ENCODE results near the gene TFF2.

TFF2 gene

DNA sequence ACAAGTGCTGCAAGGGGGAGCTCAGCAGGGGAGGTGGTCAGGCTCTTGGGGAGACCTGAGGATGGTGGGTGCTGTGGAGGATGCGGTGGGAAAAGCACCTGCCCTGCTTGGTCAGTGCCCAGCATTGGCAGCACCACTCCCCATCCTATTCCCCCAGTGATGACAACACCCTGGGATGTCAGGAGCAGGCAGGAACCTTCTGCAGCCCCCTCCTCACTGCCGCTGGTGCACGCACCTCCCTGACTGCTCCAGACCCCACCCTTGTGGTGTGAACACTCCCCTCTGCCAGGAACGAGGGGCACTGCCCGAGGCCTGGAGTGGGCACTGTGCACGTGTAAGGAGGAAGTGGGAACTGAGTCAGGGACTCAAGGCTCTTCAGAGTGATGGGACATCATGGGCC, 32.5 kb upstream of the TFF2 start:
- no peak for DNase-seq

DNA sequence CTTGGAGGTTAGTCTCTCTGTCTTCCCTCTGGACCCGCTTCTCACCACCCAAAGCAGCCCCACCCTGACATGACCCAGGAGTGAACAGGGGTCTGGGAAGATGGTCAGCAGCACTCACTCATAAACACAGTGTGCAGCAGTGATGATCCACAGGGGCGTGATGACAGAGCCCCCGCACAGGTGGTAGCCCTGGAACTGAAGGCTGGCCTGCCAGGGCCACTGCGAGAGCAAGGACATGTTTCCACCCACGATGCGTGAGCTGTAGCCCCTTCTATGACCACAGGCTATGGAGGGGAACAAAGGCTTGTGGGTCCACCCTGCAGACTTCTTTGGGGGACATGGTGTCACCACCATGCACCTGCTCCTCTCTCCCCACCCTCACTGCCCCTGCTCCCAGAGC, 32.1 kb upstream of the TFF2 start:
- no peak for DNase-seq

DNA sequence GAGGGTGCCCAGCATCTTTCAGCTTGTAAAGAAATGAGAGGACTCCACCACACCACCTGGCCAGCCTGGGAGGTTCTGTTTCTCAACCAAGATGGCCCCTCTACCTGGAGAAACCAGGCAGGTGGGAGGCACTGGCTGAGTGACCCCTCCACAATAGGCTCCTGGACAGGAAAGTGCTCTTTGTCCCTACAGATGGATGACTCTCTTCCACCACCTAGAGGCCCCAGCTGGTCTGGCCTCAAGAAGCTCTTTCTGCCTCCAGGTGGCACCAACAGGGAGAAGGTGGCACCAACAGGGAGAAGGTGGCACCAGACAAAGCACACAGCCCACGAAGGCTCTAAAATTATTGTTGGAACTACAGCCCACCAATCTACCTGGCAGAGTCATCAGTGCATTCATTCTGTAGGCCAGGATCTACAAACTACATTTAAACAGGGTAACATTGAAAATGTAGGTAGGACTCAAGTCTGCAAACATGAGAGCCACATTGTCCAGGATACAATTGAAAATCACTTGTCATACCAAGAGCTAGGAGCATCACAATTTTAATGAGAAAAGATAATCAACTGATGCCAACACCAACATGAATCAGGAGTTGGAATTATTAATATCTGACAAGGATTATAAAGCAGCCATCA, 30.7 kb upstream of the TFF2 start:
- DNase-seq: no peak

DNA sequence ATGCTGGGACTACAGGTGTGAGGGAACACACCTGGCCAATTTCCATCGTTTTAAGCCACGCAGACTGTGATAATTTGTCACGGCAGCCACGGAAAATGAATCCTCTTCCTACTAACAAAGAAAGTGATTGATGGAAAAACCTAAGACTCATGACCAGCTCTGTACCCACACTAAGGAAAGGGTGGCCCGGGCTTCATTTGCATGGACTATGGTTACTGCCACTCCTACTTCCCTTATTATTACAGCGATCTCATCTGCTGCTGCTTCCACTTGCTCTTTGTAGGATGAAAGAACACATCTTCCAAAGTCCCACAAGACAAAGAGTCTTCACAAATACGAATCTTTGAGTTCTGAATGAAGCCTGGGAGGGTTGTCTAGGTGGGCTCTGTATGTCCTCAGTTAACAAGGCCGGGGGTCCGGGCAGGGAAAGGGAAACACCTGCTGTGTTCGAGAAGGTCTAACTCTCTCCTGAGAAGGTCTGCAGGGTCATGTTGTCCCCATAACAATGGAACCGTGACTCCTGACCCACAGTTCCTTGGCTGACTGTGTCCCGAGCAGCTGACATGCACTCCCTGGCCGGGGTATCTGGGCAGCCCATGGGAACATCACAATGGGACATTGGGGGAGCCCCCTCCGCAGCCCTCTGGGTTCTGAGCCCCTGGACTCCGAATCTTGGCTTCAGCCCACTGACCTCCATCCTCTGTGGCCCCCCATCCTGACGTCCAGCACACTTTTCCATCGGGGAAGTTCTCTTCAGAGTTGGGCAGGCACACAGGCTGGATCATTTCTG, 28.8 kb upstream of the TFF2 start:
- no peak for DNase-seq

DNA sequence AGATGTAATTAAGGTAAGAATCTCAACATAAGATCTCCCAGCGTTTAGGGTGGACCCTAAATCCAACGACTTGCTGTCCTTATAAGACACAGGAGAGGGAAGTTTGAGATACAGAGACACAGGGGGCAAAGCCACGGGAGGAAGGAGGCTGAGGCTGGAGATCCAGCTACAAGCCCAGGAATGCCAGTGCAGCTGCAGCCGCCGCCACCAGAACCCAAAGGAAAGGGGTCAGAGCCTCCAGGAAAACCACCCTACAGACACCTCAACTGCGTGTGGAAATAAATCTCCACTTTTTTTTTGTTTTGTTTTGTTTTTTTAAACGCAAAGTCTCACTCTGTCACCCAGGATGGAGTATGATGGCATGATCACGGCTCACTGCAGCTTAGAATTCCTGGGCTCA, 27.6 kb upstream of the TFF2 start:
- no peak for DNase-seq

DNA sequence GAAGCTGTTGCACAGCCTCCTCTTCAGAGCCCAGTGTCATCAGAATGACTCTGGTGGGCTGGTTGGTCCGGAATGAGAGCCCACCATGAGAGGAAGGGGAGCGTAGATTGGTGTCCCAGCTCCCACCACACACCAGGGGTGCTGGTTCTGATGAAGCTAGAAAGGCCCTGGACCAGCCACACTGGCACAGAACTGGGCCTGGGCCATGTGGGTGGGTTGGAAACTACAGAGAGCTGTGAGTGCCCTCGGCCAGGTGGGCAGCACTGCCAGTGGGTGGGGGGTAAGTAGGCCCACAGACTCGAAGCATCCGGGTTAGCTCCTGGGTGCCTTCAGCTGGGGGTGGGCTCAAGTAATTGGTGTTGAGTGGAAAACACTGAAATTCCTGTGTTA, 27.2 kb upstream of the TFF2 start:
- DNase-seq: no peak

DNA sequence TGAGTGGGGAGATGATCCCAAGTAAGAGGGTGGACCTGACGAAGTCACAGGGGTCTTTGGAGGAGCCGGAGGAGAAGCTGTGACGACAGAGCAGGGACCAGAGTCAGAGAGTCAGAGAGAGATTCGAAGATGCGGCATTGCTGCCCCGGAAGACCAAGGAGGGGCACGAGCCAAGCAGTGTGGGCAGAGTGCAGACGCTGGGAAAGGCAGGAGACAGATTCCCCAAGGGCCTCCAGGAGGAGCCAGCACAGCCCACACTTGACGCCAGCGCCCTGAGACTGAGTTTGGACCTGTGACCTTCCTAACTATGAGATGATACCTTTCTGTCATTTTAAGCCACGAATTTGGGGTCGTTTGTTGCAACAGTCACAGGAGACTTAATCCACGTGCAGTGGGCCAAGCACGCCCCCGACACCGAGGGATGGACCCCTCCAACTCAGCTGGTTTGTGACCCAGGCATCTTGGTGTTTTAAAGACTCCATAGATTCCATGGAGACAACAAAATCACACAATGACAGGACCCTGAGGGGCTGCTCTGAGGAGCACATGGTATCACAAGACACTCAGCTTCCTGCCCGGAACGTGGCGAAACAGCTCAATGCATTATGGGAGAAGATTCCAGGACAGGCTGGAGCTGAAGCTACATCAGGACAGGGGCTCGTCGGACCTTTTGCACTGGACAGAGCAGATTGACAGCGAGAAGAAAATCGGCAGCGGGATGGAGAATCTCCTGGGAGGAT, 26.6 kb upstream of the TFF2 start:
- DNase-seq: no peak

DNA sequence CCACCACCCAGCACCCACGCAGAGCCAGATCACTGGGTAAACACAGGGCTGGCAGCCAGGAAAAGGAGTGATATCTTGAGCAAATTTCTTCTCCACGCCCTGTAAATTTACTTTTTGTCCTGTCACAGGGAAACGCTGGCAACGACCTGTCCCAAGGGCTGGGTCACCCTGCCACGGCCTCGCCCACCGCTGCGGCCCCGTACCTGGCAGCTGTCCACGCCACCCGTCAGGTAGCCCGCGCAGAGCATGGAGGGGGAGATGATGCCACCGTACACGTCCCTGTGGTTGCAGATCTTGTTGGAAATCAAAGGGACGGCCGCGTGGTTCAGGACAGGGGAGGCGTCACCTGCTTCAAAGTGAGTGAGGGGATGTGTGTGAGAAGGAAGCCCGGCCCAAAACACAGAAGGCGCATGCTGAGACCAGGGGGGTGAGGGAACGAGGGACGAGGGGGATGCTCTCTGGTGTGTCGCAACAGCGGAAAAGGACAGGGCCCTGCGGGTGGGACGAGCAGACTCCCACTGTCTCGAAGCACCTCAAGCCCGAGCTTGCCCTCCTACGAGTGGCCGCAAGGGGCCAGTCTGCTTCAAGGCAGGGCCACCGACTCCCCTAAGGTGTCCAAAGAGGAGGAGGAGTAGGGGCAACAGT, 25.7 kb upstream of the TFF2 start:
- no peak for DNase-seq

DNA sequence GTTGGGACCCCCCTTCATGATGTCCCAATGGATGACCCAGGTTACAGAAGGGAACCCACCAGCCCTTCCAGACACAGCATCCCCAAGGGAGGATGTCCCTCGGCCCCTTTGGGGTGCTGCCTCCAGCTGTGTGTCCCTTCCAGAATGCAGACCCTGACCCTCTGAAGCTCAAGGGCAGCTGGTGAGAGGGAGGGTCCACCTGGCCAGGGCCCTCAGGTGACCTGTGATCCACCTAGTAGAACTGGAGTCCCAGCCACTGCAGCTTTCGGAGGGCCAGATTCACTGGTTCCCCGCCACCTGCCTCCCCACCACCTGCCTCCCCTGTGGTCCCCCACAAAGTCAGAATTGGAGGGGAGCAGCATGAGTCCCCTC, 25.2 kb upstream of the TFF2 start:
- DNase-seq: no peak

DNA sequence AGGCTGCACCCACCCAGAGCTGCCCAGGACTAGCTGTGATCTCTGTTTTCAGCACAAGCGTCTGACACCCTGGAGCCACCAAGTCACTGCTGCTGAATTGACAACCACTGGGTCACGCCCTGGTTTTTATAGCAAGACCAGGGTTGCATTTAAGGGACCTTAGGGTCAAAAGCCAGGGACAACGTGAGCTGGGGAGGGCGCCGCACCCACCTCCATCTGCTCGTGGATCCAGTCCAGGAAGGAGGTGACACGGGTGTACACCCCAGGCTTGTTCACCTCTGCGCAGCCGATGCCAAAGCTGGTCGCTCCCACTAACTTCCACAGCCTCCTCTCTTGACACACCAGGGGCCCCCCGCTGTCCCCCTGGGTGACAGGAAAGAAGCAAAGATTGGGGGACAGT, 24.7 kb upstream of the TFF2 start:
- no peak for DNase-seq

DNA sequence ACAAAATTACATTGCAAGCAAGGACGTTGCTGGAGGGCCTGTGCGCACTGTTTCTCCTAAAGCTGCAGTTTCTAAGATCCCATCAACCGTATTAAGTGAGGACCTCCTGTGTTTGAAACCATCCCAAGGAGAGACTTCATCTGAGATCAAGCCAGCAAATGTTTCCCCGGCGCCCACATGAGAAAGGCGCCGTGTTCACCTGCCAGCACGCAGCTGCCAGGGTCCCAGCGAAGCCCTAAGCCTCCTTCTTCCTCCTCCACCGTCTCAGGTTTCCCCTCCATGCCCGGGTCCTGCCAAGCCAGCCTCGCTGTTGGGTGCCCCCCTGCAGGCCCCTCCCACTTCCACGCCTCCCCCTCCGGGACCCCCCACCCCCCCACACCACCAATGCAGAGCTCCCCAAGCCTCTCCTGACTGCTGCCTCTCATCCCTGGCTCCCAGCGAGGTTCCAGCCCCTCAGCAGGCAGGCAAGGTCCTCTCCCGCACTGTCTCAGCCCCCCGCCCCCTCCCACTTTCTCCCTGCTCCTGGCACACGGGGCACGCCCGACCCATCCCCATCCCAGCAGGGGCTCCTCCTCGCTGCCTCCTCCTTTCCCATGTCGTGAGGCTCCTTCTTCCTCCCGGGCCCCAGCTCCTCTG, 24.2 kb upstream of the TFF2 start:
- no peak for DNase-seq

DNA sequence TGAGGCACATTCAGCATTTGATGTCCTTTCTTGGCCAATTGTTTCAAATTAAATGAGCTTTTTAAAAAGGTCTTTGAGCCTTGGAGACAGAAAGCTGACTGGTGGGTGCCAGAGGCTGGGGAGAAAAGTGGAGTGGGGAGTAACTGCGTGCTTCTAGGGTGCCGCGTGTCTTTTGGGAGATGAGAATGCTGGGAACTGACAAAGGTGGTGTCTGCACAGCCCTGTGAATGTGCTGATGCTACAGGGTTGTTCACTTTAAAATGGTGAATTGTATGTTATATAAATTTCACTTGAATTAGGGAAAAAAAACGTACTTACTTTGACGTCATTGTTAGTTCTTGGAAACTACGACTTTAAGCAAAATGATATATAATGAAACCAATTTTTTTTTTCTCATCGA, 23.7 kb upstream of the TFF2 start:
- no peak for DNase-seq

DNA sequence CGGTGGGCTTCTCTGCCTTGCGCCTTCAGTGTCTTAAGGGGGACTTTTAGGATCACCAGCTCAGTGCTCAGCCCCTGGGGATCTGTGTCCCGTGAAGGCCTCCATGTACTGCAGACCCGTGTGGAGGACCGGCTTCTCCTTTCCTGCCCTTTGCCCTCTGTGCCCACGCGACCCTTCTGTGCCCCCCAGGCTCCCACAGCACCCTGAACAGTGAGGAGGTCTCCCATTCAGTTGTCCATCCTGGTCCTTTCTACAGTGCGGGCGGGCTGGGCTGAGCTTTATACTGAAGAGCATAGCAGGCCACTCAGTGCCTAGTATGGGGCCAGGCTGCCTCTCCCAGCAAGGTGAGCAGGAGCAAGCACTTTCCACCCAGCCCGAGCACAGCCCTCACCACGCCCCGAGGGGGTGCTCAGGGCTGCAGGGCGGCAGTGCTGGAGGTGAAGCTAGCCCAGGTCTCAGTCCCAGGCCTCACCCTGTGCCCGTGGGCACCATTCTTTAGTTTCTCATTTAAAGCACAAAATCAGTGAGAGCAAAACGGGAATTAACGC, 23.2 kb upstream of the TFF2 start:
- no peak for DNase-seq

DNA sequence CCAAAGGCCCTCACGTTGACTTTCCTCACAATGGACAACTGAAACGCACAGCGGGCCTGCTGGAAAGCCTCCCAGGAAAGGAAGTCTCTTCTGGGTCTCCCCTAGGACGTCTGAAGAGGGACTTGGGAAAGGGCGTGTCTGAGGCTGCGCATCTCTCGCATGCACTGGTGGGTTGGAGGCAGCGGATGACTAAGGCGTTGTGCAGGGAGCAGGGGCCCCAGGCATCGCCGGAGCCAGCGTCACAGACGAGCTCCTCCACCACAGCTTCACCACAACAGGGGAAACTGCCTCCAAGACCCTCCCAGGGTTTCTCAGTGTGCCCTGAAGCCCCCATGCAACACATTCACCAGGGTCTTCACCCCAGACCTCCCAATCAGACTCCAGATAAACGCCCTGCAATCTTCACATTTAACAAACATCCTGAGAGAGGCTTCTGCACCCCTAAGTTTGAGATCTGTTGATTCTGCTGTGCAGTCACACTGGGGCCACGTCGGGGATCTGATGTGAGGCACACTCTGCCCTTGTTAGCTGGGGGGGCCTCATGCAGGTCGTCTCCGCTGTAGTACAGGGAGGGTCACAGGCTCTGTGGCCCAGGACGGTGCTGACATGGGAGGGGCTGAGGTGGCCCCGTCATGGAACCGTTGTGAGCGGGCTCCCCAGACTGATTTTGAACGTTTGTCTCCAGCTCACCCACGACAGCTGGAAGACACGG, 22.6 kb upstream of the TFF2 start:
- no peak for DNase-seq

DNA sequence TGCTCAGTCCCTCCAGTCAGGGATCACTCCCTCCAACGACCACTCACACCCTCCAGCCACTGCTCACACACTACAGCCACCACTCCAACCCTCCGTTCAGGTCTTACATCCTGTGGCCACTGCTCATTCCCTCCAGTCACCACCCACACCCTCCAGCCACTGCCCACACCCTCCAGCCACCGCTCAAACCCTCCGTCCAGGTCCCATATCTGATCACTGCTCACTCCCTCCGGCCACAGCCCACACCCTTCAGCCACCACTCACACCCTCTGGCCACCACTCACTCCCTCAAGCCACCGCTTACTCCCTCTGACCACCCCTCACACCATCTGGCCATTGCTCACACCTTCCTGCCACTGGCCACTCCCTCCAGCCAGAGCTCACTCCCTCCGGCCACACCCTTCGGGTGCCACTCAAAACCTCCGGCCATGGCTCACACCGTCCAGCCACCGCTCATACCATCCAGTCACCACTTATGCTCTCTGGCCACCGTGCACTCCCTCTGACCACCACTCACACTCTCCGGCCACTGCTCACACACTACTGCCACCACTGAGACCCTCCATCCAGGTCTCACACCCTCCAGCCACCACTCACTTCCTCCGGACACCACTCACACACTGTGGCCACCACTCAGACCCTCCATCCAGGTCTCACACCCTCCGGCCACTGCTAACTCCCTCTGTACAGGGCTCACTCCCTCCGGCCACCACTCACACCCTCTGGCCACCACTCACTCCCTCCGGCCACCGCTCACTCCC, 20.3 kb upstream of the TFF2 start:
- DNase-seq: no peak

DNA sequence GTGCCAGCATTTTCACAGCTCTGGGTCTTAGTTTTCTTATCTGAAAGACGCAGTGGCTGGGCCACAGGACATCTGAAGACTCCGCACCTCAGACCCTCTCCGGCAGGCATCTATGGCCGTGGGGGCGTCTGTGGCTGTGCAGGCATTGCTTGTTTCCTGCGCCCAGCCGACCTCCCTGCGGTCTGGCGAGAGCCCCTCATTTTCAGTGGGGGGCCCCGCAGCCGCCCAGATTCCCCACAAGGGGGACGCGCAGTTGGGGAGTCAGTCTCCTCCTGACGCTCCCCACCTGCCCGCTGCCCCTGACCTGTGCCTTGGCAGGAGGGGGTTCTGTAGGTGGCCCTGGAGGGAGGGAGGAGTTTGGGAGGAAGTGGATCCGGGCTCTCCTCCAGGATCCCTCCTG, 19.0 kb upstream of the TFF2 start:
- no peak for DNase-seq

DNA sequence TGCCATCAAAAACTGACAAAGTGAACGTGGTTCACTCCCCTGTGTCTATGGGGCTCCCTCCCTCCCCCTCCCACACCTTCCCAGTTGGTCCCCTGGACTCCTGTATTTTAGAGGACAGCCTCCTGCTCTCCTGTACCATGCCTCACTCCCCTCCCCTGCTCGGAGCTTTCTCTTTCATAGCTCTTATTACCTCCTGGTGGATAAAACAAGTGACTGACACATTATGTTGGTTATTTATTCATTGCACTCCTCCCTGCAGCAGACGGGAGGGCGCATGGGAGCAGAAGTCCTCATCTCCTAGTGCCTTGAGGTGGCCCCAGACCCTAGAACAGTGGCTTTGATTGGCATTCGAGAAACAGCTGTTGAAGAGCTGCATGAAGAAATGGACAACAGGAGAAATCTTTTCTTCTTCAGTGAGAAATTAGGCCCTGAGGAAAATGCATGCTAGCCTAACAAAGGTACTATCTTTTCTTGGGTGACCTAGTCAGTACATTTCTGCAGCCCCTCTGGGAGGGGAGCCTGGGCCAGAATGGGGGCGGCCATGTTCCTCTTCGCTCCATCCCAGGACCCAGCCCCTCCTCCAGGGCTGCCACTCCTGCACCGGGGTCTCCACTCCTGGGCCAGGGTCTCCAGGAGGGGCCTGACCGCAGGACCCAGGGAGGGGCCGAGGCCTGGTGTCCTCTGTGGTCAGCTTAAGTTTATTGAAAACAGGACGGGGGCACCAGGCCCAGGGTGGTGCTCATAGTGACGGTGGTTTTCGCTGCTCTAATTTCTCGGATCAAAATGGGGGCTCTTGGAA, 16.8 kb upstream of the TFF2 start:
- no peak for DNase-seq

DNA sequence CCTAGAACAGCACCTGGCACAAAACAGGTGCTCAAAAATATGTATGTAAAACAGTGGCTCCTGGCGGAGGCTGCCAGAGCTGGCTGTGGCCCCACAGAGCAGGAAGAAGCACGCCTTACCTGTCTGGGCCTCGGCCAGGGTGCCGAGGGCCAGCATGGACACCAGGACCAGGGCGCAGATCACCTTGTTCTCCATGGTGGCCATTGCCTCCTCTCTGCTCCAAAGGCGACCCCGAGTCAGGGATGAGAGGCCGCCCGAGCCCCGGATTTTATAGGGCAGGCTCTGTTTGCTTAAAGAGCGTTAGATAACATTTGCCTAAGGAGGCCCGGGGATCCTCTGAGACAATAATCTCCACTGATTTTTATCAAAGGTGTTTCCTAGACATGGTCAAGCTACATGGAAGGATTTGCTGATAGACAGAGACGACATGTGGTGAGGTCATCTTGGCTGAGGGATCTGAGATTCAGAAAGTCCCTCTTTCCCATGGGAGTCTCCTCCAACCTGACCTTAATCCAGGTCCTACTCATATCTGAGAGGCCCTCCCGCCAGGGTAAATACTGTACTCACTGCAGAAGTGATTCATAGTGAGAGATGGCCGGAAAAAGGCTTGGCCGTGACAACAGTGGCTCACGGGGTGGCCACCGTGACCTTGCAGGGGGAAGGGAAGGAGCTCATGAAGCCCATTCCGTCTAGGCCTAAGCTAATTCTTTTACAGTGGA, 15.7 kb upstream of the TFF2 start, which contains the start of gene TFF1:
Gene TFF1 (minus strand): TSS at position 244 of the 719 bp plus-strand sequence. CDS start 40 bp downstream, at position 204.
- DNase-seq: no peak

DNA sequence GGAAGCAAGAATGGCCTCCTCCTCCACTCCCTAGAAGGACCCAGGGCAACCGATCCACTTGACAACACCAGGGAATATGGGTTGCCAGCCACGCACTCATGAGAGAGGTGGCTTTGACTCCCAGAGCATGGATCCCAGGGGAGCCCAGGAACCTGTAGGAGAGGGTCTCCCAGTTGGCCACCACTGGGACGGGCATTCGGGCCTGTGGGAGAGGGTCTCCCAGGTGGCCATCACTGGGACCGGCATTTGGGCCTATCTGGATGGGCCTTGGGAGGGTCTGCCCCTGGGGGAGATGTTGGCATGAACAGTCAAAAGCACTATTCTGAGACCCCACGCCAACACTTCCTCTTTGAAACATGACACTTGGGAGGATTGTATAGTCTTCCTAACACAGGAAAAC, 15.0 kb upstream of the TFF2 start:
- DNase-seq: no peak

Data from stimulated activated CD4-positive, alpha-beta T cell treated with anti-CD3 and anti-CD28 coated beads, Interleukin-12 subunit alpha, Interleukin-12 subunit beta, amount 100 ng/mL, for 4 hours (primary cell).